NCI-H1694 treated with DMSO at 0.1 percent for 48 hours (cell line): ENCODE results near the gene FGF9.

ENCODE experiments used
- DNase-seq: peaks from one replicate; lab custom pipeline; 2025; lab: John Stamatoyannopoulos, UW

Gene FGF9

DNA sequence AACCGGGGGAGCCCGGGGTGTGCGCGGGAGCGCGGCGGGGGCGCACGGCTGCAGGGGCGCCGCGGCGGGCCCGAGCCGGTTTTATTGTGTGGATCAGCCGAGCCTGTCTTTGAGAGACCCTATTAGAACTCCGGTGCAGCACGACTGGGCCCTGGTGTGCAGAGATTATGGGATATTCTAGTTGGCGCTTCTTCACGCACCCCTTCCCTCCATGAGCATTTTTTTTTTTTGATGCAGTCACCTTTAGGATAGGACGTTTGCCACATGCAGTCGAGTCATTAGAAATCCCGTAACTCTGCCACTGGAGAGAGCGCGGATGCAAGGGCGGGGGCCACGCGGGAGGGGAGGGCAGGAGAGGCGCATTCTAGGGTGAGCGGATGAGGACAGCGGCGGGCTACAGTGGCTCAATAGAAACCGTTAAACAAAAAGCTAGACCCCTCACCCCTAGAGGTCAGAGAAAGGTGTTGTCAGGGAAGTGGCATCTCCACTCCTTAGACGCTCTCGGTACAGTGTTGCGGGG, 3.7 kb downstream of the FGF9 start:
- no peak for DNase-seq

DNA sequence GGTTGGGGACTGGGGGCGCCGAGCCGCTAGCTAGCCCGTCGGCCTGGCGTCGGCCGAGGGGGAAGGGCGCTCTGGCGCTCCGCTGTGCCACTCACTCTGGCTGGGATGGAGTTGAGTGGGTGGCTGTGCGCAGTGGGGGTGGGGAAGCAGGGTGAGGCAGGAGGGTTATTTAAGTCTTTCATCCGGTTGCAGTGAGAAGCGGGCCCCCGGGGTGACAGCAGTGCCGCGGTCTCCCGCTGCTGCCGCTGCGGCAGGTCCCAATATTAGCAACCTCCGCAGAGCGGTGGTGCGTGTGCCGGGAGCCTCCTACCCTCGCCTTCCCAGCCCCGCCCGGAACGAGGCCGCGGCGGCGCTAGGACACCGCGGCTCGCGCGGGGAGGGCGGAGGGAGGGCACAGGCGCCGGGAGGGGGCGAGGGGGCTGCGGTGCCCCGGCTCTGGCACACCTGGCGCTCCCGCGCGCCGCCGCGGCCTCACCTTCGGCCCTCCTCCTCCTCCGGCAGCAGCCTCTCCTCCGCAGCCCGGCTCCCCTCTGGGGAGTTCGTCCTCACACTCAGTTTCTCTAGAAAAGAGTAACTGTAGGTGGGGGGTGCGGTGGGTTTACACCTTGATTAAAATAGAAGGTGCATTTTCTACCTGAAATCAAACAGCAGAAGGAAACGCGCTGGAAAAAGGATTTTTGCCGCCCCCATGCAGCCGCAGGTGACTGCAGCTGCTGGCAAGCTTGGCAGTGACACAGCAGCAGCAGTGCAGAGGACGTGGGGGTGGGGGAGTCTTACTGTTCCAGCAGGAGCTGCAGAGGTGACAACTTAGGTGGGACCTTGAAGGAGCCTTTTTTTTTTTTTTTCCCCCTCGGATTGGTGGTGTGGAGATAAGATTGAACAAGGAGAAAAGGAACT, 4.5 kb downstream of the FGF9 start:
- DNase-seq: no peak

DNA sequence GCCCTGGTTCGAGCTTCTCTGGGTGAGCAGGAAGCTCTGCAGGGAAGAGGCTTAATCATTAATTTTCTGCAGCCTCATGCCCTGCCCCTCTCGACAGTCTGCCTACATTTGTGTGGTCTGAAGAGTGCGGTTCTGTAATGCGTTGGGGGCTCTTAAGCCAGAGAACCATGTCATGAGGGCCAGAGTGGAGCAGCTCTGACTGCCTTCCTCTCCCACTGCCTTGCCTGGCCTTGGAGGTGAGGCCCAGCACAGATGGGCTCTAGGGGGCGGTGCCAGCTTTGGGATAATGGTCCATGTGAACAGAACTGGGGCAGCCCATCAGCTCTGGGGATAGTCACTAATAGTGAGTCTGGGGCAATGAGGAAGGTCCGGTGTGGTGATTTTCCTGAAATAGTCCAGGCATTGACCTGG, 5.7 kb downstream of the FGF9 start:
- DNase-seq: no peak

- DNase-seq: no peak
Observed at GRCh38 chr13:21677075-21677623, 6.3 kb downstream of the FGF9 start.

DNA sequence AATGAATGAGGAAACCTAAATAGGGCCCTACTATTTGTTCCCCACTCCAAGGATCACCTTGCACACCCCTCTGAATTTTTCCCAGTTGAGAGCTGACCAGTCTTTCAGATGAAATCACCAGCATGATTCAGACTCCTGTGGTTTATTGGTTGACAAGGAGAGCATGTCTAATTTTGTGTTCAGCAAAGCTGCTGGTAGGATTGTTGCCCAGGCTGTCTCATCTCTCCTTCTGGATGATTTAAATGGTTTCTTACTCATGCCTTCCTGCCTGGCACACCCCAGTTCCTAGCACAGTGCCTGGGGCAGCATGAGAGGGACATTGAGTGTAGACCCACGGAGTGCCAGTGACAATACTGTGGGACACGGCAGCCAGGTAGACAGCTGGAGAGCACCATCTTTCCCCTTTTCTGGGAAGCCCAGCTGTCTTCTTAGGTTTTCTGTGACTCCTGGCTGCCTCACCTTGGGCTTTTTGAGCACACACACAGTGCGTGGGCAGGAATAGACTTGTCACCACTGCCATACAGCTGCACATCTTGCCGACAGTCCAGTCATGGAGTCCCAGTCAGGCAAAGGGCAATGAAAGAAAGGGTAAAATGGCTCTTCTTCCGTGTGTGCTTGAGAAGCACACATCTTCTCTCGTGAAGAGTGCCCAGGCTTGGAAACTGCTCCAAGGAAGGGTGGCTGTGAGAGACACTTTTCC, 12.3 kb downstream of the FGF9 start:
- no peak for DNase-seq

DNA sequence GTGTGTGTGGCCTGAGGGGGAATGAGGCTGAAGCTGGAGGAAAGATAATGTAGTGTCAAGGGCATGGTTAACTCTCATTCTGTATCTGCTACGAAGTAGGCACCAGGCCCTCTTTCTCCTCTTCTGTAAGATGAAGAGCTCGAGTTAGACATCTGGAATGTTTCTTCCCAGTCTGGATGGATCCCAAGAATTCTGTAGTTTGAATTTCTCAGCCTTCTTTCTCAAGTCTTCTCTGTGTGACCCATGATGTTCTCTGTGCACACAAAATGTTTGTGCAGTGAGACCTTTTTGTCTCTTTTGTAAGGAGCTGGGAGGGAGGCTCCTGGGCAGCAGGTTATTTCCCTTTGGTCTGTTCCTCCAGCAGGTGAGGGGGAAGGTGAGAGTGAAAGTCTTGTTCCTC, 13.7 kb downstream of the FGF9 start:
- no peak for DNase-seq

DNA sequence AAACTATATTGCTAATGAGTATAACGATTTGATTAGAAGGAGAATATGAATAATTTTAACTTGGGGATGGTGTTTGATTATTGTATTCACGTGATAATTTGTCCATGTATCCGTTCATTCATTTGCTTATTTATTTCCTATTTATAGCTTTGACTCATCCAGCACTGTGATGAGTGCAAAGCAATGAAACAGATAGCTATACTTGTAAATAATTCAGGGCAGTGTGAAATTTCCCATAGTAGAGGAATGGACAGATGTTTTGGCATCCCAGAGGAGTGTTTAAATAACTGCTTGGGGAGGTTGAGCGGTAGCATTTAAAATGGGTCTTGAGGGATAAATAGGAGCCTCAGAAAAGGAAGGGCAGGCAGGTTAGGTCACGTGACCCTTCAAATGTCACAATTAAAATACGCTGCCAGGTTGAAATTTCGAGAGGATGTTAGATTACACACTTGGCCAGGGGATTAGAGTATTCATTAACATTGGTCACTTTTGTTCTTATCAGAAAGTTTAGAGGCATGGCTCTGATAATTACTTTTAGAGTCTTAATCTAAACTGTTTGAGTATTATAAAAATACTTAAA, 14.7 kb downstream of the FGF9 start:
- DNase-seq: no peak

DNA sequence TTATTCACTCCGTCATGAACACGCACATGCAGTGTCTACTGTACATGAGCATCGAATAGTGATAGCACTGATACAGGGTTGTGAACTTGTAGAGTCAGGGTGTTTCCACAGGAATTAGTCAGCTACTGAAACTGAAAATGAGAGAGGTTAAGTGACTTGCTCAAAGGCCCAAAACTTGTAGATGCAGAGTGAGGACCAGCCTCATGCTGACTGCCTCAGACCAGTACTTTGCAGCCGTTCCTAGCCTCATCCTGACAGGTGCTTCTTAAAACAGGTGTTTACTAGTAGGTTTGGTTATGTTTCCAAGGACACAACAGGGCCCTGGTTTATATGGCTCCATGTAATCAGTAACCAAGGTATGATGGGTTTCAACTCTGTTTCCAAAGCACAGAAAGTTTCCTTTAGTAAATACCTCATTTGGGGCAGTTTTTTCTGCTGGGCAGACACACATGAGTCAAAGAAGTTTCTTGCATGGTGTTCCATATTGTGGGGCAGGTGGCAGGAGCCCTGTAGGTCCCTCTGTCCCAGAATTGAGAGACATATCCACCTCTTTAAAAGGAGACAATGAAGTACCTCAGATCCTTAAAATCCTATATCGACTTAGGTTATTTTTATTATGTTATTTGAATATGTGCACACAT, 16.0 kb downstream of the FGF9 start:
- DNase-seq: no peak

DNA sequence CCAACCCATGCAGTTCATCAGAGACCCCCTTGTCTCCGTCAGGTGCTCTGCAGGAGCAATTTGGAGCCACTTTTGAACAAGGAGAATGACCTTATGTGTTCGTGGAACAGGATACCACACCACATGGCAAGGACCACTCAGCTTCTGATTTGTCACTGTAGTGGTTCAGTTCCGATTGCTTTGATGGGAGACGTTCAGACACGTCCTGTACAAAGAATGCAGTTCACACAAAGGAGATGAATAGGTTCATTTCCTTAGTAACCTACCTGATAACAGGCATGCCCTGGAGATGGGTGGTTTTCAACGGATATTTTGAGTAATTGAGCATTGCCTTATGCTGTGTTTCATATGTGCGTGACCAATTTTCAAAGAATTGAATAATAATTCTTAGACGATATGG, 17.2 kb downstream of the FGF9 start:
- no peak for DNase-seq

DNA sequence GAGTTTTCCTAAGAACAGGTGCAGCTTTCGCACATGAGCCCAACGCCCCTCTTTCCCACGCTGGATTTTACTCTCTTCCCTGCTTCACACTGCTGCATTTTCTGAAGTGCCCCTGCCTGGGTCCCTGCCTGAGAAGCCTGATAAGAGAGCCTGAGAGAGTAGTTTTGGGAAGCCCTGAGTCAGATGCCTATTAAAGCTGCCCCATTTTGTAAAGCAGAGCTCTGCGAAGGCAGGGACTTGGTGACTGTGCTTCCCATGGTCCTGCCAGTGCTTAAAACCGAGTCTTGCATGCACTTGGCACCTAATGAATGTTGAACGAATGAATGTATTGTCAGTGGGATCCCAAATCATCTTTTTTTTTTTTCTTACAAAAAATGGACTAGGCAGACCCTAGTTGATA, 18.2 kb downstream of the FGF9 start:
- no peak for DNase-seq

DNA sequence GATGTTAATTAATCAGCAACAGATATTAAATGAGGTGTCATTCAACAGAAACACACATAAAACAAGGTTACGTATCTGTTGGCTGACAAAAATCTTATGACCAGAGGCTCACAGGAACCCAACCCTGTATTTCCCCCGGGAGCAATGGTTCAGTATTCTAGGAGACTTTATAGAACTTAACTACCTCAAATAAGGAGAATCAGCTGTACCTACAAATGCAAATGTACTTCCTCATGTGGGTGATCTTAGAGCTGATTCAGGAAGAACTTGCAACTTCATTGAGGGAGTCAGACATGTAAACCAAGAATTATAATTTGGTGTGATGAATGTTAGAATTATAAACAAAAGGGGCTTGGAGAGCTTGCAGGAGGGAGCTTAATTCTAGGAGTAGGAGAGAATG, 20.1 kb downstream of the FGF9 start:
- no peak for DNase-seq

DNA sequence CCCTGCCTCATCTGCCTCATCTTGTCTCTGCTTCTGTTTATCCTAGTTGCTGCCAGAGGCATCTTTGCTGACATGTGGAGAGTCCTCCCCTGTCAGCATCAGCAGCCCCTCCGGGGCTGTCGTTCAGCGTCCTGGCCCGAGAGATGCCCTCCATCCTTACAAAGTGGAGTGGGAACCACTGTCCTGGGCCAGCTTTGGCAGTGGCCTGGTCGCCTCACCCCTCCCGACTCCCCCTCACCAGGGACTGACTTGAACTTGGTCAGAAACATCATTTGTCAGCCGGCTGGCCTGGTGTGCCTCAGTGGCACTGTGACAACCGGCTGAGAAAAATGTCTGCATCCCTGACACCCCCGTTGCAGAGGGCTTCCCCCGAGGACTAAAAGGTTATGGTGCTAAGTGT, 20.6 kb downstream of the FGF9 start:
- DNase-seq: no peak

- DNase-seq: no peak
Observed at GRCh38 chr13:21691928-21692327, 21.1 kb downstream of the FGF9 start.

- no peak for DNase-seq
Observed at GRCh38 chr13:21694831-21695230, 24.0 kb downstream of the FGF9 start.

DNA sequence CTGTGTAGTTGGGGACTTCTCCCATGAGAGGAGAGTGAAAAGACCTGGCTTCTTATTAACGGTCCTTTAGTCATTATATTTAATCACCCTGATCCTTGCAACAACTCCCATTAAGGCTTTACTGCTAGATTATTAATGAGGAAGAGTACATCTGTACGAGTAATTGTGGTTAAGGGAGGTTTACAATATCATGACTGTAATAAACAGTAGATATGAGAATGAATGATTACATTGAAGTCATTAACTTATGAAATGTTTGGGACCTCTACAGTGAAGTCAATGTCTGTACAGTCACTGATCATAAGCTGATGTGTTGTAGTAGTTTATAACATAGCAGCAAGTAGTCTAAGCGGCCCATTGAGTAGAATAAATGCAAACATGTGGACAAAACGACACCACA, 24.7 kb downstream of the FGF9 start:
- DNase-seq: no peak

- DNase-seq: no peak
Observed at GRCh38 chr13:21696865-21697448, 26.1 kb downstream of the FGF9 start.

GRCh38 chr13:21698817-21699679, 28.2 kb downstream of the FGF9 start:
- no peak for DNase-seq

DNA sequence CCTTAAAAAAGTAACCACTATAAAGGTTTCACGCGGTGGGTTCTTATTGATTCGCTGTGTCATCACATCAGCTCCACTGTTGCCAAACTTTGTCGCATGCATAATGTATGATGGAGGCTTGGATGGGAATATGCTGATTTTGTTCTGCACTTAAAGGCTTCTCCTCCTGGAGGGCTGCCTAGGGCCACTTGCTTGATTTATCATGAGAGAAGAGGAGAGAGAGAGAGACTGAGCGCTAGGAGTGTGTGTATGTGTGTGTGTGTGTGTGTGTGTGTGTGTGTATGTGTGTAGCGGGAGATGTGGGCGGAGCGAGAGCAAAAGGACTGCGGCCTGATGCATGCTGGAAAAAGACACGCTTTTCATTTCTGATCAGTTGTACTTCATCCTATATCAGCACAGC, 30.6 kb downstream of the FGF9 start:
- DNase-seq: no peak

- DNase-seq: no peak
Observed at GRCh38 chr13:21703846-21704245, 33.0 kb downstream of the FGF9 start.

GRCh38 chr13:21707586-21707985, 36.7 kb downstream of the FGF9 start:
- DNase-seq: no peak

GRCh38 chr13:21709697-21710096, 38.8 kb downstream of the FGF9 start:
- DNase-seq: no peak
